A549 (cell line): ENCODE data around the gene PGC.

Experiments used
- EP300 ChIP-seq, 2 experiments: fragments of >200 bp; sonication (Bioruptor Twin); formaldehyde crosslinking; IDR thresholded peaks; 2 replicates in 1 of 2; 3 replicates in 1 of 2; pipeline ENCODE4 v1.6.1; 2016 to 2017
- GATA3 ChIP-seq: IDR thresholded peaks from 2 replicates; pipeline ENCODE4 v1.6.1; 2012; ENCODE audit warnings: borderline replicate concordance
- MYC ChIP-seq: IDR thresholded peaks from 2 replicates; pipeline ENCODE4 v1.6.1; 2012; ENCODE audit warnings: mild to moderate bottlenecking, inconsistent platforms, low read length, improper control_type of control experiment, borderline replicate concordance
- NR3C1 ChIP-seq: fragments of >200 bp; sonication (Bioruptor Twin); formaldehyde crosslinking; IDR thresholded peaks from 3 replicates; pipeline ENCODE4 v1.6.1; 2017
- POLR2A ChIP-seq: IDR thresholded peaks from 2 replicates; pipeline ENCODE4 v1.6.1; 2012; ENCODE audit warnings: mild to moderate bottlenecking, low read length
- RFX5 ChIP-seq: fragments of 450-650 bp; IDR thresholded peaks from 2 replicates; pipeline ENCODE4 v1.7.1; 2014; ENCODE audit warnings: antibody characterized with exemption, mild to moderate bottlenecking, moderate library complexity
- TF ChIP-seq, protein P1 (sequence below): fragments of 200-600 bp; sonication (generic); IDR thresholded peaks from 2 replicates; pipeline ENCODE4 v1.6.1; 2016; ENCODE audit warnings: antibody characterized with exemption, mild to moderate bottlenecking, moderate library complexity

DNA sequence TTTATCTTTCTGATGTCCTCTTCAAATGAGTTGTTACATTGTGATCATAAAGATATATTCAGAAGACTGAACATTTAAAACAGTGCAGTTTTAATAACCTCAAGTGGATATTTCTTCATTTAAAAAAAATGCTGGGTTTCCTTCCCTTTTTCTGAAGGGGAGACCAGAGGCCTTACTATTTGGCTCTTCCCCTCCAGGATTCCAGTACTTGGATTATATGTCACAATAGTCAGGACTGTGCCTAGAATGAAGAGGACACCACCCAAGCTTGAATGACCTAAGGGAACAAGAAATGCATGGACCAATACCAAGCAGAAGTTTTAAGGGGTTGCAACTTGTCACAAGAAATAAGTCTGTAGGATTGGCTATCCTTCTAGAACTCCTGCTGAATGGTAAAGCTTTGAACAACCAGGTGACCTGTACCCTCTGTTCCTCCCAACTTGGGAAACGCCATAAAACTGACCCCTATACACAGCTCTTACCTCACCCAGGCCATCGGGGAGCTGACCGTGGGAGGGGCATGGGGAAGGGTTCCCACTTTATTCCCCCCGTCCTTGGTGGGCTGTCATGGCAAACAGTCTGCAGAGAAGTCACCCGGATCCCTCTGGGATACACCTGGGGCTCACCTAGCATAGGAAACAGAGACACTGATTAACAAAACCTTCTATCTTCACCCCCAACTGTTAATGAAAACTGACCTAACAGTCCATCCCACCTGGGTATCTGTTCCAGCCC, 30.5 kb upstream of the PGC start:
- TF ChIP-seq POLR2A, result no peak
- TF ChIP-seq, protein P1, sequence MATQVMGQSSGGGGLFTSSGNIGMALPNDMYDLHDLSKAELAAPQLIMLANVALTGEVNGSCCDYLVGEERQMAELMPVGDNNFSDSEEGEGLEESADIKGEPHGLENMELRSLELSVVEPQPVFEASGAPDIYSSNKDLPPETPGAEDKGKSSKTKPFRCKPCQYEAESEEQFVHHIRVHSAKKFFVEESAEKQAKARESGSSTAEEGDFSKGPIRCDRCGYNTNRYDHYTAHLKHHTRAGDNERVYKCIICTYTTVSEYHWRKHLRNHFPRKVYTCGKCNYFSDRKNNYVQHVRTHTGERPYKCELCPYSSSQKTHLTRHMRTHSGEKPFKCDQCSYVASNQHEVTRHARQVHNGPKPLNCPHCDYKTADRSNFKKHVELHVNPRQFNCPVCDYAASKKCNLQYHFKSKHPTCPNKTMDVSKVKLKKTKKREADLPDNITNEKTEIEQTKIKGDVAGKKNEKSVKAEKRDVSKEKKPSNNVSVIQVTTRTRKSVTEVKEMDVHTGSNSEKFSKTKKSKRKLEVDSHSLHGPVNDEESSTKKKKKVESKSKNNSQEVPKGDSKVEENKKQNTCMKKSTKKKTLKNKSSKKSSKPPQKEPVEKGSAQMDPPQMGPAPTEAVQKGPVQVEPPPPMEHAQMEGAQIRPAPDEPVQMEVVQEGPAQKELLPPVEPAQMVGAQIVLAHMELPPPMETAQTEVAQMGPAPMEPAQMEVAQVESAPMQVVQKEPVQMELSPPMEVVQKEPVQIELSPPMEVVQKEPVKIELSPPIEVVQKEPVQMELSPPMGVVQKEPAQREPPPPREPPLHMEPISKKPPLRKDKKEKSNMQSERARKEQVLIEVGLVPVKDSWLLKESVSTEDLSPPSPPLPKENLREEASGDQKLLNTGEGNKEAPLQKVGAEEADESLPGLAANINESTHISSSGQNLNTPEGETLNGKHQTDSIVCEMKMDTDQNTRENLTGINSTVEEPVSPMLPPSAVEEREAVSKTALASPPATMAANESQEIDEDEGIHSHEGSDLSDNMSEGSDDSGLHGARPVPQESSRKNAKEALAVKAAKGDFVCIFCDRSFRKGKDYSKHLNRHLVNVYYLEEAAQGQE, result no peak
- TF ChIP-seq NR3C1, result no peak
- TF ChIP-seq GATA3, result no peak
- TF ChIP-seq EP300 (IDR thresholded peaks at IDR 0.05), result no peak
- no peak for TF ChIP-seq RFX5
- no peak for TF ChIP-seq MYC
